Measurements from ENCODE around the gene GFRA1.

The GFRA1 gene

GRCh38 chr10:116079355-116079754 is 193.7 kb downstream of the GFRA1 start:
- TF ChIP-seq CTCF (IDR thresholded peaks at IDR 0.05; ENCODE audit: low read depth, low read length) (no peak), MAX (IDR thresholded peaks at IDR 0.05; ENCODE audit: low read depth, low read length) (no peak), POLR2A (IDR thresholded peaks at IDR 0.05; ENCODE audit: extremely low read depth, insufficient read length) (no peak), MYC (IDR thresholded peaks at IDR 0.05; ENCODE audit: low read depth, low read length) (no peak)
- DNase-seq (ENCODE audit: low read depth): no peak
- H3K4me3 ChIP-seq (ENCODE audit: low read depth, low read length): no peak overlapping the region

GRCh38 chr10:116076621-116077020 is 196.4 kb downstream of the GFRA1 start:
- H3K4me3 ChIP-seq (ENCODE audit: low read depth, low read length): no peak overlapping the region
- no peak for DNase-seq (ENCODE audit: low read depth)
- no peak for TF ChIP-seq CTCF (IDR thresholded peaks at IDR 0.05; ENCODE audit: low read depth, low read length)
- TF ChIP-seq MYC (IDR thresholded peaks at IDR 0.05; ENCODE audit: low read depth, low read length): no peak
- no peak for TF ChIP-seq POLR2A (IDR thresholded peaks at IDR 0.05; ENCODE audit: extremely low read depth, insufficient read length)
- no peak for TF ChIP-seq MAX (IDR thresholded peaks at IDR 0.05; ENCODE audit: low read depth, low read length)

GRCh38 chr10:116073510-116073909 is 199.5 kb downstream of the GFRA1 start:
- DNase-seq (ENCODE audit: low read depth): no peak
- no peak overlapping the region for H3K4me3 ChIP-seq (ENCODE audit: low read depth, low read length)
- no peak for TF ChIP-seq MAX (IDR thresholded peaks at IDR 0.05; ENCODE audit: low read depth, low read length)
- no peak for TF ChIP-seq MYC (IDR thresholded peaks at IDR 0.05; ENCODE audit: low read depth, low read length)
- no peak for TF ChIP-seq POLR2A (IDR thresholded peaks at IDR 0.05; ENCODE audit: extremely low read depth, insufficient read length)
- TF ChIP-seq CTCF (IDR thresholded peaks at IDR 0.05; ENCODE audit: low read depth, low read length): no peak

DNA sequence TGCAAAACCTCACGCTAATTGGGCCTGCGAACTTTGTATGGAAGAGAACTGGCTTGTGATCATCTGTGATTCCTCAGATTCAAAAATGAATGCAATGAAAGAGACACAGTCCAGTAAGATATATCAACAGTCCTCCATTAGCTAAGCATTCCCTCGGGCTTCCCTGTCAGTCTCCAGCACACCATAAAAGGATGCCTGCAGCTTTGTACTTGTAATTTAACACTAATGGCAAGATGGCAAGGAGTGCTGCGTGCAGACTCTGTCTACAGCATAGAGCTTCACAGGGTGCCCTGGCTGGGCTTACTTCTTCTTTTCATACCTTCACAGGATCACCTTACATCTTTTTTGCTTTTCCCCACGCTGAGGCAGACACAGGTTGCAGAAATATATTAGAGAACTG is 200.0 kb downstream of the GFRA1 start:
- no peak for TF ChIP-seq MAX (IDR thresholded peaks at IDR 0.05; ENCODE audit: low read depth, low read length)
- TF ChIP-seq MYC (IDR thresholded peaks at IDR 0.05; ENCODE audit: low read depth, low read length): no peak
- TF ChIP-seq POLR2A (IDR thresholded peaks at IDR 0.05; ENCODE audit: extremely low read depth, insufficient read length): no peak
- no peak for TF ChIP-seq CTCF (IDR thresholded peaks at IDR 0.05; ENCODE audit: low read depth, low read length)
- no peak overlapping the region for H3K4me3 ChIP-seq (ENCODE audit: low read depth, low read length)
- no peak for DNase-seq (ENCODE audit: low read depth)

DNA sequence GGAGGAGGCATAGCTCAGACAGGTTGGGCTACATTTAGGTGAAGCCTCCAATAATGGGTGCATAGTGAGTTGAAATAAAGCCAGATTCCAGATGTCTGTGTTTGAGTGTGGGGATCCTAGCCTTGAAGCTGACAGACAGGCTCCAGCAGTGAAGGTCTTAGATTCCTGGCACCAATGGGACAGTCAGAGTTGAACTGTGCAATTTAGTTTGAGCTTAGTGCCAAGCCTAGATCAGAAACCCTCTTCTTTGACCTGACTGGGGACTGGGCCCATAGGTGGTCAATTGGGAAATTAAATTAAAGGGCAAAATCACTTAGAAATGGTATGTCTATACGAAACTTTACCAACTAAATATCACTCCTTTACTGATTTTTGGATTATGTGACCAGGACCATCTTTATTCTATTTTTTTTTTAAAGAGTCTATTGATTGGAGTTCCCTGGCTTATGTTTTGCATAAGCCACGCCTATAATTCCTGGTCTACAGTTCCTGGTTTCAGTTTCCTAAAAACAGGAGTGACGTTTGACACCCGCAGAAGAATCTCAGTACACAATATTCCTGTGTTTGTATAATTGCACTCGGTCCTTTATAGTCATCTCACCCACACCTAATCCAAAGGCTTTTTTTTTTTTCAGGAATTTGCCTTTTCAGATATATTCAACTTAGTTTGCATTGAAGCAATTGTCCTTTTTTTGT is 201.4 kb downstream of the GFRA1 start:
- no peak for DNase-seq (ENCODE audit: low read depth)
- no peak for TF ChIP-seq POLR2A (IDR thresholded peaks at IDR 0.05; ENCODE audit: extremely low read depth, insufficient read length)
- TF ChIP-seq MYC (IDR thresholded peaks at IDR 0.05; ENCODE audit: low read depth, low read length): no peak
- no peak overlapping the region for H3K4me3 ChIP-seq (ENCODE audit: low read depth, low read length)

DNA sequence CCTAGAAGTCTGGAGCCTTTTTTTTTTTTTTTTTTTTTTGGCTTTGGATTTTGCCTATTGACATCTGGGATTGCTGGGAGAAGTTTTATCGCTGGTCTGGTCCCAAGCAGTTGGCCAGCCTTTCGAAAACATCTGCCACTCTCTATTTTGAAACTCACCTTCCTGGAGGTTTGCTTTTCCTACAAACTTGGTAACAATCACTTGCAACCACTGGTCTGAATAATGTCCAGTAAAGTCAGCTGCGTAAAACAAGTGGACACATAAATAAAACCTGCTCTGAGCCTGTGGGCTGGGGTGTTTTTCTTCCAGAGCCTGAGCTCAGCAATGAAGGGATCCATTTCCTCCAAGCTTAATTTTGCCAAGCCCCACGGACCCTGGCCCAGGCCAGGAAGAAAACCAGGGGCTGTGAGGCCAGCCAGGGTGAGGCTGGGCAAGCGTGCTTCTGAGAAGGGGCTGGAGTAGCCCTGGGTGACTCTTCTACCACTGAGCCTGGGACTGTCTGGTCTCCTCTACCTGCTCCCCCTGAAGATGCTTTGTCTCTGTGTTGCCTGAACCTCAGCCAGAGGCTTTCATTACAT is 202.2 kb downstream of the GFRA1 start:
- no peak overlapping the region for H3K4me3 ChIP-seq (ENCODE audit: low read depth, low read length)
- DNase-seq (ENCODE audit: low read depth): no peak
- TF ChIP-seq CTCF (IDR thresholded peaks at IDR 0.05; ENCODE audit: low read depth, low read length) (no peak), MYC (IDR thresholded peaks at IDR 0.05; ENCODE audit: low read depth, low read length) (no peak), MAX (IDR thresholded peaks at IDR 0.05; ENCODE audit: low read depth, low read length) (no peak), POLR2A (IDR thresholded peaks at IDR 0.05; ENCODE audit: extremely low read depth, insufficient read length) (no peak)

Measured in NB4 (cell line).